ENCODE measurements around the gene EGLN3.

DNA sequence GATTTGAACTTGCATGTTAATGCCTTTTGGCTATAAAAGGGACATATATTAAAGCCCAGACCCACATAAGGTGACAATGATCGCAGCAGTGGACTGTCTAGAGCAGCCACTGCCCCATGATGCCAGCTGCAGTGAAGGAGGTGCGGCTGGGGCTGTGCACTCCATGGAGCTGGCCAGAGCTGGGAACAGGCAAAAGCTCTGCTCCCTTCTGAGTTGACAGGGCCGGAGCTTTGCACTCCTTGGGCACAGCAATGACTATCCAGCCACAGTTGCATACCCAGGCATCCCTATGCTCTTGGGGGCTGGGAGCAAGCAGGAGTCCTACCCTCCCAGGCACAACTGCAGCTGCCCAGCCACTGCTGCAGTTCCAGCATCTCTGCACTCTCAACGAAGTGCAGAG, 50.2 kb downstream of the EGLN3 start:
- TF ChIP-seq, protein P1, sequence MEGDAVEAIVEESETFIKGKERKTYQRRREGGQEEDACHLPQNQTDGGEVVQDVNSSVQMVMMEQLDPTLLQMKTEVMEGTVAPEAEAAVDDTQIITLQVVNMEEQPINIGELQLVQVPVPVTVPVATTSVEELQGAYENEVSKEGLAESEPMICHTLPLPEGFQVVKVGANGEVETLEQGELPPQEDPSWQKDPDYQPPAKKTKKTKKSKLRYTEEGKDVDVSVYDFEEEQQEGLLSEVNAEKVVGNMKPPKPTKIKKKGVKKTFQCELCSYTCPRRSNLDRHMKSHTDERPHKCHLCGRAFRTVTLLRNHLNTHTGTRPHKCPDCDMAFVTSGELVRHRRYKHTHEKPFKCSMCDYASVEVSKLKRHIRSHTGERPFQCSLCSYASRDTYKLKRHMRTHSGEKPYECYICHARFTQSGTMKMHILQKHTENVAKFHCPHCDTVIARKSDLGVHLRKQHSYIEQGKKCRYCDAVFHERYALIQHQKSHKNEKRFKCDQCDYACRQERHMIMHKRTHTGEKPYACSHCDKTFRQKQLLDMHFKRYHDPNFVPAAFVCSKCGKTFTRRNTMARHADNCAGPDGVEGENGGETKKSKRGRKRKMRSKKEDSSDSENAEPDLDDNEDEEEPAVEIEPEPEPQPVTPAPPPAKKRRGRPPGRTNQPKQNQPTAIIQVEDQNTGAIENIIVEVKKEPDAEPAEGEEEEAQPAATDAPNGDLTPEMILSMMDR (IDR thresholded peaks at IDR 0.05), result no peak
- TF ChIP-seq JUN (IDR thresholded peaks at IDR 0.05), result no peak

Data from A549 (cell line).